Stimulated activated CD4-positive, alpha-beta T cell treated with anti-CD3 and anti-CD28 coated beads, TNF-alpha, amount 100 ng/mL, for 1 hour (primary cell): ENCODE data around the gene SLC66A1.
A peak's percentile ranks its signal among the peaks of the same experiment; 100 is the strongest.
"Not testable (repeated sequence)": the region's sequence is repeated elsewhere in the genome, so short reads cannot be mapped to it uniquely, and the experiment has no call there.

ENCODE experiments used
- DNase-seq, 3 donors: peaks; one replicate each; pipeline ENCODE4 v3.0.0-alpha.2; 2020; ENCODE audit warnings: low read depth in 3 of 3, low spot score in 1 of 3

Gene SLC66A1

GRCh38 chr1:19304081-19304480, 8.0 kb upstream of the SLC66A1 start:
- DNase-seq, result not testable (repeated sequence)

- DNase-seq, result no peak
Measured at GRCh38 chr1:19305880-19306279, 6.2 kb upstream of the SLC66A1 start.

GRCh38 chr1:19306941-19307340, 5.2 kb upstream of the SLC66A1 start:
- DNase-seq, result no peak

GRCh38 chr1:19307794-19308508, 4.2 kb upstream of the SLC66A1 start:
- no peak for DNase-seq

DNA sequence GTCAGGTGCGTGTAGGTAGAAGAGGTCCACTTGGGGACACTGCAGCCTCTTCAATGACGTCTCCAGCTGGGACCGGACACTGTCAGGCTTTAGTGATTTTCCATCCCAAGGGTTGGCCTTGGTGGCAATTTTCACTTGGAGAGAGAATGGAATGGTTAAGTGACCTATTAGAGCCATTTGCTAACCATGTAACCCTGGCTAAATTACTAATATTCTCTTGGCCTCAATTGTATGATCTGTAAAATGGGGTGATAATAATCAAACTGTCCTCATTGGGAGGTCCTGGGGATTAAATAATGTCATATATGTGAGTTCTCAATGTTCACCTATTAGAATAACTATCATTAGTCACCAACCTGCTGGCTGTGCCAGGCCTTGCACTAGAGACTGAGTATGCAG, 3.6 kb upstream of the SLC66A1 start:
- no peak for DNase-seq

- DNase-seq, result no peak
Measured at GRCh38 chr1:19309123-19309813, 2.9 kb upstream of the SLC66A1 start.

- DNase-seq, result no peak
Measured at GRCh38 chr1:19310061-19310460, 2.1 kb upstream of the SLC66A1 start.

- DNase-seq, result no peak
Measured at GRCh38 chr1:19310720-19311502, 1.2 kb upstream of the SLC66A1 start.

DNA sequence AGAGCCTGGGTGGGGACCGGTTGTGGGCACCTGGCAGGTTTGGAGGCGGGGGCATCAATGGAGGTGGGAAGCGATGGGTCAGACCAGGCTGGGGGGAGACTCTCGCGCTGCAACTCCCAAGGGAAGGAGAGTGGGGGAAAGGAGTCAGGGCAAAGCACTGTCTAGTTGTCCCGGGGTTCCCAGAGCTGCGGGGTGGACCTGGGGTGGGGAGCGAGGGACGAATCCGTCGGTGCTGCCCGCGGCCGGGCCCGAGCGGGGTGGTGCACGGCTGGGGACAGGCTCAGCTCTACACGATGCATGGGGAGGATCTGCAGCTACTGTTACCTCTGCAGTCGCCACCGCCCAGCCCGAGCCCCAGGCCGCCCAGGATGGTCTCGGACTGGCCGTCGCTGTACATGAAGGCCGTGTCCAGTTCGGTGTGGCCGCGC, 609 bp upstream of the SLC66A1 start:
- DNase-seq, result peak in 1 of 3 donors; percentile 10

- no peak for DNase-seq
Measured at GRCh38 chr1:19312782-19313635, 883 bp downstream of the SLC66A1 start.

DNA sequence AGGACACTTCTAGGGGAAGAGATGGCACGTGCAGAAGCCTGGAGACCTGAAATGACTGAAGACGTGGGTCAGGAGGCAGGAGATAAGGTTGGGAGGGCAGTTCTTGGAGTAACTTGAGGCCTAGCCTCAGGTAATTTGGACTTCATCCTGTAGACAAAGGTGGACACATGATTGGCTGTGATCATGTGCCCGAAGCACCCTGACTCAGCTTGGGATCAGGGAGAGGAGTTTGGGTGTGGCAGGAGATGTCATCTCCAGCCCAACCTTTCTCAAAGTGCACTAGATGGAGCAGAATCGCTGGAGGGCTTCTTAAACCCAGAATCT, 1.5 kb downstream of the SLC66A1 start:
- no peak for DNase-seq

DNA sequence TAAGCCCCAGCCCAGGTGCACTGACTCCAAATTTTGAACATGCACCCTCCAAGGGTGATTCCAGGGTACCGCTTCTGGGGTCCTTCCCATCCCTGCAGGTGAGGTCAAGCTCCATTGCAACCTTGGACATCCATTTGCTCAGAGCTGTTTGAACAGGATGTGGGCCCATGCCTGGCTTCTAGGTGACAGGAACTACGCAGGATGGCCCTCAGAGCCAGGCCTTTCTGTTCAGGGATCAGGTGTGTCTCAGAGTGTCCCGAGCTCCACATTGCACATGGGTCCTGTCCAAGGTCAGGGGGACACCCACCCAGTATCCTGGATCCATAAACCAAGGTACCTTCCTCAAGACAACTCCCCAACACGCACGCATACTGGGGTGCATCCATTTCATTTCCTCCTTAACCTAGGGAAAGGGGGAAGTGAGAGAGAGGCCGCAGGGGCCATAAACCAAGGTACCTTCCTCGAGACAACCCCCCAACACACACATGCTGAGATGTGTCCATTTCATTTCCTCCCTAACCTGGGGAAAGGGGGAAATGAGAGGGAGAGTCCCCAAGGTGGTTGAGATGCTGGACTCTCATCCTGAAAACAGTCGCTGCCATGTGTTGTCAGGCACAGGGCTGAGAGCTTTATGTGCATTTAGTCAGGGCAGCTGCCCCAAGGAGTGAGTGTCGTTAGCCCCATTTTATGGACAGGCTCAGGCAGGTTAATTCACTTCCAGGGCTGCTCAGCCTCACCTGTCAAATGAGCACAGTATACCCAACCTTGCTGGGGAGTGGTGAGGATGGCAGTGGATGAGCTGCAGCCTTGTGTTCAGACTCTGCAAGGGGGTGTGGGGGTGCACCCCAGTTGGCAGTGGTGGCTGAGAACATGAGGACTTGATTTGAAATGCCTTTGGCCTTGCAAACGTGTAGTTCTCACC, 2.1 kb downstream of the SLC66A1 start:
- no peak for DNase-seq

DNA sequence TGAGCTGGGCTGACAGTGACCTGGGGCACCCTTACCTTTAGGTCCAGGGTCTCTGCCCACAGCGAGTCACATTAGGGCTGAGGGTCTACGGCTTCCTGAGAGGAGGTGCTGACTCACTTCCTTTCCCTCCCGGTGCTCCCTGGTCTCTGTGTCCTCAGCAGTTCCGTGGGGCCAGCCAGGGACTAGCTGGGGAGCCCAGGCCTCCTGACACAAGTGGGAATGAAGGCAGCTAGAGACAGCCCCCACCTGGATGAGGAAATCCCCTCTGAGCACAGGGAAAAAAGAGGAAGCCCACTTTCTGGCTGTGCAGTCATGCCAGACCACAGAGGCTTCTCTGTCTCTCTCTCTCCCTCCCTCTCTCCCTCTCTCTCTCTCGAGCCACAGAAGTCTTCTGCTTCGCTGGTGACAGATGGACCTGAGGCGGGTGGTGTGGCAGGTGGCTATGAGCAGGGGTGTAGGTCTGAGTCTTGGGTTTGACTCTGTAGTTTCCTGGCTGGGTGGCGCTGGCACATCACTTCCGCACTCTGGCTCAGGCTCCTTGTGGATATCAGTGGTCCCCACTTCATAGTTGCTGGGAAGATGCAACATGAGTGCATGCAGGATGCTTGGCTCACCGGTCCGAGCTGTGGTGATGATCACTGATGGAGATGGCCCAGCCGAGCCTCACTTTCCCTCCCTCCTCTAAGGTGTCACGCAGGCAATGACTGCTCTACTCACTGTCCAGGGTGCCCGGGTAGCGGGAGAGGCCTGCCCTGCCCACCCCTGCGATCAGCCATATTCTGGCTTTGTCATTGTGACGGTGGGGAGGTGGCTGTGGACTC, 3.5 kb downstream of the SLC66A1 start:
- no peak for DNase-seq

GRCh38 chr1:19317126-19317910, 5.2 kb downstream of the SLC66A1 start:
- no peak for DNase-seq

- no peak for DNase-seq
Measured at GRCh38 chr1:19319196-19319595, 7.1 kb downstream of the SLC66A1 start.

GRCh38 chr1:19321071-19321470, 8.9 kb downstream of the SLC66A1 start:
- no peak for DNase-seq

DNA sequence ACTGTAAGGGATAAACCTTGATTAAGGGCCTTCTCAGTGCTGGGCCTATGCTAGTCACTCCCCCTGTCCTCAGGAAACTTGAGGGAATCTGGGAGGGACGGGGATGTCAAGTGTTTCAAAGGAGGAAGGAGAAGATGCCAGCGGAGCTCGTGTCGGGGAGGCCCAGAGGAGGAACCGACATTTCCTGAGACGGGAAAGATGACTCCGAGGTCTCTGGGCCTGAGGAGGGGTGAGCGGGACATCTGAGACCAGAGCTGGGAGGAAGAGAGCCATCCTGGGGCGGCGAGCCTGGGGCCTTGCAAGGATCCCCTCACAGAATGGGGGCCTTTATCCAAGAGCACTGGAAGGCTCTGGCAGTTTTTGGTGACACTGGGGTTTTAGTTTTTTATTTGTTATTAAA, 10.4 kb downstream of the SLC66A1 start:
- DNase-seq, result no peak

DNA sequence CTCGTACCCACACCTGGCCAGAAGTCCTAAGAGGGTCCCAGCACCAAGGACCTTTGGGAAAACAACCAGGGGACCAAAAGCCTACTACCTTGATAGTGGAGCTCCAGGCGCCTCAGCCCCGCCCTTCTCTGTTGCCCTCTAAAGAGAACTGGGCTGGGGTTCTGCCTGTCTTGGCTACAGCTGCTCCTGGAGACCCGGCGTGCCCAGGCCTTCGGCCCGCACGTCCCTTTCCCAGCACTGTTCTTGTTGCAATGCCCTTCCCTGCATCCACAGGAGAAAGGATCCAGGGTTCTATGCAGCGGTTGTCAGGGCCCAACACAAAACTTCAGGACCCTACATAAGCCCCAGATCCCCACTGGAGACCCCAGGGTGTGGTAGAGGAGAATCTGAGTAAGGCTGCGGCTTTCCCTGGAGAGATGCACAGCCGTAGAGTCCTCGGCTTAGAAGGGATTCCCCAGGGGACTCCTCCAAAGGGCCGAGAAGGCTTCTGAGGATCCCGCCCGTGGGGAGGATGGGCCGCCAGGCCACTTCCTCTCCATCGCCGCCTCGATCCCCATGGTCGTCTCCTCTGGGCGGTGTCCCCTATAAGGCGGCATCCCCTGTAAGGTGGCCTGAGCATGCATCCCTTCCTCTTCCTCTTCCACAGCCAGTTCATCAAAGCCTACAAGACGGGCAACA, 12.0 kb downstream of the SLC66A1 start:
- DNase-seq, result no peak
